Neural progenitor cell (in vitro differentiated cells): ENCODE results near the gene VPS72.

ENCODE experiments used
- CTCF ChIP-seq: fragments of 200-600 bp; sonication (generic); IDR thresholded peaks from 2 replicates; pipeline ENCODE4 v1.5.1; 2017; ENCODE audit warnings: antibody characterized with exemption, mild to moderate bottlenecking
- EZH2 ChIP-seq: fragments of 200-600 bp; sonication (generic); IDR thresholded peaks from 2 replicates; pipeline ENCODE4 v1.6.1; 2017; ENCODE audit warnings: antibody characterized with exemption, mild to moderate bottlenecking, moderate library complexity

- TF ChIP-seq CTCF: no peak
- peak; percentile 63 for TF ChIP-seq EZH2
Measured at GRCh38 chr1:151132335-151133017, 57.5 kb downstream of the VPS72 start.
